Fibroblast of lung (primary cell): Measurements from ENCODE around the gene AHR. TPM values are rescaled to one million over a fixed set of nuclear protein-coding genes. Genes with fewer than 3 reads are reported as not detected.

Source experiments
- DNase-seq, 2 donors: peaks; one replicate each; pipeline versions ENCODE4 v3.0.0 to v3.0.0-alpha.2; 2010; ENCODE audit warnings: low read depth in 2 of 2
- H2AFZ ChIP-seq: 2 replicates; pipeline ENCODE4 v1.5.1; 2012; ENCODE audit warnings: low read length, control low read depth, inconsistent platforms
- H3K27ac ChIP-seq: 2 replicates; pipeline ENCODE4 v1.5.1; 2011; ENCODE audit warnings: low read length, control low read depth; ENCODE audit not compliant: insufficient read depth
- H3K27me3 ChIP-seq: 2 replicates; pipeline ENCODE4 v1.5.1; 2011; ENCODE audit warnings: mild to moderate bottlenecking, low read length; ENCODE audit not compliant: control insufficient read depth, insufficient read depth
- H3K36me3 ChIP-seq: 2 replicates; pipeline ENCODE4 v1.5.1; 2011; ENCODE audit warnings: low read length; ENCODE audit not compliant: control insufficient read depth, insufficient read depth
- H3K4me1 ChIP-seq: 2 replicates; pipeline ENCODE4 v1.5.1; 2011; ENCODE audit warnings: low read length; ENCODE audit not compliant: control insufficient read depth, insufficient read depth; ENCODE audit errors: extremely low read depth
- H3K4me2 ChIP-seq: 2 replicates; pipeline ENCODE4 v1.5.1; 2011; ENCODE audit warnings: low read length, control low read depth; ENCODE audit not compliant: insufficient read depth; ENCODE audit errors: extremely low read depth
- H3K4me3 ChIP-seq, 4 experiments: fragments of 200-600 bp in 1 of 4; sonication (generic) in 1 of 4; replicated peaks in 1 of 4; 2 replicates each; pipeline ENCODE4 v1.5.1; 2011 to 2016; ENCODE audit warnings: low read length in 4 of 4, low read depth in 3 of 4, mild to moderate bottlenecking in 3 of 4, control low read depth in 2 of 4, inconsistent platforms in 1 of 4, mixed read lengths in 1 of 4; ENCODE audit not compliant: insufficient read depth in 1 of 4; ENCODE audit errors: control extremely low read depth in 1 of 4
- H3K79me2 ChIP-seq: 2 replicates; pipeline ENCODE4 v1.5.1; 2012; ENCODE audit warnings: mild to moderate bottlenecking, low read length, inconsistent platforms; ENCODE audit not compliant: control insufficient read depth, insufficient read depth
- H3K9ac ChIP-seq: 2 replicates; pipeline ENCODE4 v1.5.1; 2011; ENCODE audit warnings: mild to moderate bottlenecking, low read length, control low read depth; ENCODE audit not compliant: insufficient read depth
- H3K9me3 ChIP-seq: 2 replicates; pipeline ENCODE4 v1.5.1; 2012; ENCODE audit warnings: low read depth, low read length; ENCODE audit not compliant: control insufficient read depth, insufficient read depth
- H4K20me1 ChIP-seq: 2 replicates; pipeline ENCODE4 v1.5.1; 2011; ENCODE audit warnings: low read length; ENCODE audit not compliant: control insufficient read depth, insufficient read depth; ENCODE audit errors: extremely low read depth
- CTCF ChIP-seq, 2 donors: IDR thresholded peaks in 1 of 2; conservative IDR thresholded peaks in 1 of 2; 1 replicate in 1 of 2; 2 replicates in 1 of 2; pipeline ENCODE4 v1.5.1; 2011 to 2012; ENCODE audit warnings: low read length in 2 of 2, control low read depth in 1 of 2, inconsistent platforms in 1 of 2, low read depth in 1 of 2, mild to moderate bottlenecking in 1 of 2
- EZH2 ChIP-seq: IDR thresholded peaks from 2 replicates; pipeline ENCODE4 v1.5.1; 2012; ENCODE audit warnings: low read length, control low read depth, mild to moderate bottlenecking; ENCODE audit errors: missing control alignments
- polyA plus RNA-seq, 2 donors: library from polyadenylated mRNA; depleted of rRNA in 1 of 2; stranded (reverse) in 1 of 2; unstranded in 1 of 2; fragments of >200 nt; gene quantifications; 2 replicates each; pipeline ENCODE4 v1.2.1, GENCODE V29; 2011 to 2012; ENCODE audit warnings: missing spikeins in 1 of 2
- total RNA-seq: library from RNA; depleted of rRNA; stranded (reverse); fragments of >200 nt; gene quantifications from 2 replicates; pipeline ENCODE4 v1.2.1, GENCODE V29; 2014

The AHR gene
- total and polyA plus RNA-seq, 2 donors (not counting 1 experiment from before 2014, with no cell fraction given): 15.4 to 84.4 TPM

- DNase-seq: peak; percentile 35 to 89
Observed at GRCh38 chr7:17274551-17275245, 23.8 kb upstream of the AHR start.

GRCh38 chr7:17275749-17276671 is 22.4 kb upstream of the AHR start:
- H3K27me3 ChIP-seq: no peaks in the 10 kb centered on the region
- H4K20me1 ChIP-seq: no peaks in the 10 kb centered on the region
- no peaks in the 10 kb centered on the region for H3K36me3 ChIP-seq
- H3K4me1 ChIP-seq: peaks cover 4% of the 10 kb centered on the region
- peak; percentile 96 to 98 for DNase-seq
- H2AFZ ChIP-seq: peak overlapping the region; percentile 39
- no peak overlapping the region for H3K9ac ChIP-seq
- TF ChIP-seq EZH2 (no peak), CTCF (conservative IDR thresholded peaks at IDR 0.05 in 1 of 2, IDR thresholded peaks at IDR 0.05 in 1 of 2; ENCODE audit: low read depth in 1 of 2, low read length in 2 of 2) (no peak)
- H3K9me3 ChIP-seq: no peaks in the 10 kb centered on the region
- peak overlapping the region; percentile 87 for H3K4me2 ChIP-seq
- no peaks in the 10 kb centered on the region for H3K79me2 ChIP-seq
- H3K4me3 ChIP-seq: no peak overlapping the region
- H3K27ac ChIP-seq: peak overlapping the region; percentile 79

More at GRCh38 chr7:17274551-17275245, 23.8 kb upstream of the AHR start:
- Histone ChIP-seq H3K4me1 (peaks cover 4% of the 10 kb centered on the region), H3K36me3 (no peaks in the 10 kb centered on the region), H3K9me3 (no peaks in the 10 kb centered on the region), H4K20me1 (no peaks in the 10 kb centered on the region), H3K79me2 (no peaks in the 10 kb centered on the region), H2AFZ (no peak overlapping the region), H3K27me3 (no peaks in the 10 kb centered on the region), H3K27ac (no peak overlapping the region), H3K4me3 (no peak overlapping the region), H3K9ac (no peak overlapping the region), H3K4me2 (no peak overlapping the region)
- no peak for TF ChIP-seq EZH2

GRCh38 chr7:17279061-17279460 is 19.4 kb upstream of the AHR start:
- H3K4me2 ChIP-seq: no peak overlapping the region
- H3K9me3 ChIP-seq: no peaks in the 10 kb centered on the region
- no peaks in the 10 kb centered on the region for H4K20me1 ChIP-seq
- no peak overlapping the region for H3K27ac ChIP-seq
- TF ChIP-seq CTCF (conservative IDR thresholded peaks at IDR 0.05 in 1 of 2, IDR thresholded peaks at IDR 0.05 in 1 of 2; ENCODE audit: low read depth in 1 of 2, low read length in 2 of 2) (no peak), EZH2 (no peak)
- no peaks in the 10 kb centered on the region for H3K79me2 ChIP-seq
- H3K9ac ChIP-seq: no peak overlapping the region
- no peaks in the 10 kb centered on the region for H3K36me3 ChIP-seq
- no peak overlapping the region for H3K4me3 ChIP-seq
- no peak for DNase-seq
- no peak overlapping the region for H2AFZ ChIP-seq
- H3K4me1 ChIP-seq: peaks cover 4% of the 10 kb centered on the region
- H3K27me3 ChIP-seq: no peaks in the 10 kb centered on the region
